WTC11 (cell line): ENCODE measurements around the gene METTL23.

Experiments
- MAX ChIP-seq: sonication (generic); formaldehyde crosslinking; IDR thresholded peaks from 2 replicates; pipeline ENCODE4 v1.8.0; 2022; ENCODE audit warnings: mild to moderate bottlenecking, missing genetic modification reagents
- TEAD4 ChIP-seq: sonication (generic); formaldehyde crosslinking; IDR thresholded peaks from 2 replicates; pipeline ENCODE4 v1.8.0; 2022; ENCODE audit warnings: mild to moderate bottlenecking, missing genetic modification reagents
- TF ChIP-seq, protein P1 (sequence below): sonication (generic); formaldehyde crosslinking; conservative IDR thresholded peaks from 2 replicates; pipeline ENCODE4 v1.8.1; 2023; ENCODE audit warnings: mild to moderate bottlenecking, low read depth, missing genetic modification reagents, moderate library complexity
- TF ChIP-seq, protein P2 (sequence below): sonication (generic); formaldehyde crosslinking; IDR thresholded peaks from 2 replicates; pipeline ENCODE4 v1.8.1; 2023; ENCODE audit warnings: mild to moderate bottlenecking, missing genetic modification reagents, moderate library complexity

DNA sequence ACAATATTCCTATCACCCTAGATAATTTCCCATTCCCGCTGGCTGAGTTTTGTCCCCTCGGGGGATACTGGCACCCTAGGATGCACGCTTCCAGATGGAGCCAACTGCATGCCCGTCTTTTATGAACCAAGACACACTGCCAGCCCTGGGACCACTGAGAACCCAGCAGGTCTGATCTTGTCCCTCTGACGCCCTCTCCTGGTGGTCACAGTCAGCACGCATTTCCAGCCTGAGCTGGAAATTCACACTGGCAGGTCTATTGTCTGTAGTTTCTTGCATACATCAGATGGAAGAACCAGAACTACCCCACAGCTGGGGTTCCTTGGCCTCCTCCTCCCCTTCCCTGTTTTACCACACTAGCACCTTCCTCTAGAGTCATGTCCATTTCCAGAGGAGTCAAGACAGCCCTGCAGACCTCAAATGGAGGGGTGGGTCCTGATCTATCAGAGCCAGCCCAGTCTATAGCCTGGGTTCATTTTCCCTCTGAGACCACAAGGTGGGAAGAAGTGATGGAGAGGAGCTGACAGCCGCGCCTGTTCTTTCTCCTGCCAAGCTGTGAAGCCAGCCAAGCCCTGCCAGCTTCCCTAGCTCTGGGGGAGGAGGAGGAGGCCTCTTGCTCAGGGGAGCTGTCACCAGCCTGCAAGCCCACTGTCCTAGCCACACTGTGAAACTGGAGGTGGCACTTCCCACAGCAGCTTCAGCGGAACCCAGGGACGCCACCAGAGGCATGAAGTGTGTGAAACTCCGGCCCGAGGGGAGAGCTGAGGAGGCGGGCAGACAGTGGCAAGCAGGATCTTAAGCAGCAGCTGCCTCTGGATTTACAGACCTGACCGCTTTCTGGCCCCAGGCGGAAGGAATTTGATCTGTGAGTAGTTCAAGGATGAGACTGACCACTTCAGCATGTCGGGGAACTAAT lies 45.2 kb upstream of the METTL23 start:
- no peak for TF ChIP-seq TEAD4
- TF ChIP-seq, protein P1, sequence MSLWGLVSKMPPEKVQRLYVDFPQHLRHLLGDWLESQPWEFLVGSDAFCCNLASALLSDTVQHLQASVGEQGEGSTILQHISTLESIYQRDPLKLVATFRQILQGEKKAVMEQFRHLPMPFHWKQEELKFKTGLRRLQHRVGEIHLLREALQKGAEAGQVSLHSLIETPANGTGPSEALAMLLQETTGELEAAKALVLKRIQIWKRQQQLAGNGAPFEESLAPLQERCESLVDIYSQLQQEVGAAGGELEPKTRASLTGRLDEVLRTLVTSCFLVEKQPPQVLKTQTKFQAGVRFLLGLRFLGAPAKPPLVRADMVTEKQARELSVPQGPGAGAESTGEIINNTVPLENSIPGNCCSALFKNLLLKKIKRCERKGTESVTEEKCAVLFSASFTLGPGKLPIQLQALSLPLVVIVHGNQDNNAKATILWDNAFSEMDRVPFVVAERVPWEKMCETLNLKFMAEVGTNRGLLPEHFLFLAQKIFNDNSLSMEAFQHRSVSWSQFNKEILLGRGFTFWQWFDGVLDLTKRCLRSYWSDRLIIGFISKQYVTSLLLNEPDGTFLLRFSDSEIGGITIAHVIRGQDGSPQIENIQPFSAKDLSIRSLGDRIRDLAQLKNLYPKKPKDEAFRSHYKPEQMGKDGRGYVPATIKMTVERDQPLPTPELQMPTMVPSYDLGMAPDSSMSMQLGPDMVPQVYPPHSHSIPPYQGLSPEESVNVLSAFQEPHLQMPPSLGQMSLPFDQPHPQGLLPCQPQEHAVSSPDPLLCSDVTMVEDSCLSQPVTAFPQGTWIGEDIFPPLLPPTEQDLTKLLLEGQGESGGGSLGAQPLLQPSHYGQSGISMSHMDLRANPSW (CRISPR knock-in tag), result no peak
- TF ChIP-seq, protein P2, sequence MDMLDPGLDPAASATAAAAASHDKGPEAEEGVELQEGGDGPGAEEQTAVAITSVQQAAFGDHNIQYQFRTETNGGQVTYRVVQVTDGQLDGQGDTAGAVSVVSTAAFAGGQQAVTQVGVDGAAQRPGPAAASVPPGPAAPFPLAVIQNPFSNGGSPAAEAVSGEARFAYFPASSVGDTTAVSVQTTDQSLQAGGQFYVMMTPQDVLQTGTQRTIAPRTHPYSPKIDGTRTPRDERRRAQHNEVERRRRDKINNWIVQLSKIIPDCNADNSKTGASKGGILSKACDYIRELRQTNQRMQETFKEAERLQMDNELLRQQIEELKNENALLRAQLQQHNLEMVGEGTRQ (CRISPR knock-in tag), result no peak
- no peak for TF ChIP-seq MAX
